Stimulated activated CD4-positive, alpha-beta T cell treated with anti-CD3 and anti-CD28 coated beads, Interleukin-4, amount 100 ng/mL, for 48 hours (primary cell): ENCODE results near the gene PRKG1.
"Not testable (repeated sequence)": the region's sequence is repeated elsewhere in the genome, so short reads cannot be mapped to it uniquely, and the experiment has no call there.

ENCODE experiments used
- DNase-seq, 2 donors: peaks; one replicate each; pipeline ENCODE4 v3.0.0-alpha.2; 2020; ENCODE audit warnings: low read depth in 2 of 2

Gene PRKG1

DNA sequence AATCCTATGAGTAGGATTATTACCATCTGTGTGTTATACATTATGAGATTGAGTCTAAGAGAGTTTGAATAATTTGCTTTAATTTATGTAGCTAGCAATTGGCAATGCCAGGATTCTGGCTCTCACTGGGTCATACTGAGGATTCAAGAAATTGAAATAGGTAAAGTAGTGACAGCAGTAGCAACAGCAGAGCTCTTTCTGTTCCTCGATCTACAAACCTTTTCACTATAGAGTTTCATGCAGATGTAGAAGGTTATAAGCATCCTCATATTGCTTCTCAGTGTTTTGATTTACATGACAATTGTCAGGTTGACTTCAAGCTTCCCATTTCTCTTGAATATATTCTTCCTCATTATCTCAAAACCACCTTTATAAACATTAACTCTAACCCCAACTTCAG is 919.2 kb downstream of the PRKG1 start:
- no peak for DNase-seq

DNA sequence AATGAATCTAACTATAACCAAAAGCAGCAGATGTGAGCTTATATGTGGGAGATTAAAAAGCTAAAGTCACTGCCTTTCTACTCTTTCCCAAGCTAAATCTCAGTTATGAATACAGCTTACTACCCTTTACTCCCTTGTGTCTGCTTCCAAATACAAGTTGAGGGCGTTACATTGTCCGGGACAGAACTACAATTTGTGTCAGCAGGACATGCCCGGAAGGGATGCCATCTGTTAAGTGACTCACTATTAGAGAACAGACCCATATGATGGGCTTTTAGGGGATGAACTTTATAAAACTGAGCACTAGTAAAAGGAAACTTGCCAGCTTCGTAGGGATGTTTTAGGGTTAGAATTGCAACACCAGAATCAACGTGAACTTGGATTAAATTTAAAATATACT is 924.8 kb downstream of the PRKG1 start:
- DNase-seq = no peak

DNA sequence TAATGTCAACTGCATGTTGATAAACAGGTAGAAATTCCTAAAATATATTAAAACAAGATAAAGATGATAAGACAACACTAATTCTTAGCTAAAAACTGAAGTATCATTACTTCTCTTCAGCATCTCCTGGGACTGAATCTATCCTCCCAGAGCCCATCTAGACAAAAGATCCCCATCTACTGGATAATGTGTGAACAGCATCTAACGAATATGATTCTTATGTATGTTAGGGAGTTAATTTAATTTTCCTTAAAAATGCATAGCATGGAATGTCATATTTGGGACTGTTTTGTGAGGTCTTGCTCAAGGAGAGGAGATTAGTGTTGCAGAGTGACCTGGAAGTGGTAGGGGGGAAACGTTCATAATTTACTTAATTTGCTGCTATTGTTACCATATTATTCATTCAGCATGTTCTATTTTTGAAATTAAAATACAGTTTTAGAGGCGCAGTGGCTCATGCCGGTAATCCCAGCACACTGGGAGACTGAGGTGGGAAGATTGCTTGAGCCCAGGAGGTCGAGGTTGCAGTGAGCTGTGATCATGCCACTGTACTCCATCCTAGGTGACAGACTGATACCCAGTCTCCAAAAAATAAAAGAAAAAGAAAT is 930.2 kb downstream of the PRKG1 start:
- no peak for DNase-seq

DNA sequence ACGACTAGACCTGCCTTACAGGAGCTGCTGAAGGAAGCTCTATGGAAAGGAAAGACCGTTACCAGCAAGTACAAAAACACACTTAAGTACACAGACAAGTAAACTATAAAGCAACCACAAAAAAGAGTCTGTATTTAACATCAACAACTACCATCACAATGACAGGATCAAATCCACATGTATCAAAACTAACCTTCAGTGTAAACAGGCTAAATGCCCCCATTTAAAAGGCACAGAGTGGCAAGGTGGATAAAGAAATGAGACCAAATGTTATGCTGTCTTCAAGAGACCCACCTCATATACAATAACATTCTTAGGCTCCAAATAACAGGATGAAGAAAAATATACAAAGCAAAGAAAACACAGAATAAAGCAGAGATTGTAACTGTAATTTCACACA is 932.8 kb downstream of the PRKG1 start:
- DNase-seq = no peak

DNA sequence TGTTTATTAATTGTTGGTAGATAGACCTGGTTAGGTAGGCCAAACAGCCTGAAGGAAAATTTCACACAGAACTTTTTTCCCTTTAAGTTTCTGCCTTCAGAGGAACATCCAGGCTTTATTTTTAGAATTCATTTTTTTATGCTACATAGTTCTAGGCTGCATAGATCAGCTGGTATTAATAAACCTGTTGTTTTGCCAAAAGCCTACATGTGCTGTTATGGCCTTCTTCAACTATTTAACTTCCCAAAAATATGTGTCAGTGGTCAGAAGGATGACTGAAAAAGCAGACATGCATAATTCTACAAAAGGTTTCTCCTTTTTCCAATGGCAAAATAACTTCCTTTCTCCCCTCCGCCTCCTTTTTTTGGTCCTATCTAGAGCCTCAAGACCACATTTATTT is 936.8 kb downstream of the PRKG1 start:
- DNase-seq = no peak

DNA sequence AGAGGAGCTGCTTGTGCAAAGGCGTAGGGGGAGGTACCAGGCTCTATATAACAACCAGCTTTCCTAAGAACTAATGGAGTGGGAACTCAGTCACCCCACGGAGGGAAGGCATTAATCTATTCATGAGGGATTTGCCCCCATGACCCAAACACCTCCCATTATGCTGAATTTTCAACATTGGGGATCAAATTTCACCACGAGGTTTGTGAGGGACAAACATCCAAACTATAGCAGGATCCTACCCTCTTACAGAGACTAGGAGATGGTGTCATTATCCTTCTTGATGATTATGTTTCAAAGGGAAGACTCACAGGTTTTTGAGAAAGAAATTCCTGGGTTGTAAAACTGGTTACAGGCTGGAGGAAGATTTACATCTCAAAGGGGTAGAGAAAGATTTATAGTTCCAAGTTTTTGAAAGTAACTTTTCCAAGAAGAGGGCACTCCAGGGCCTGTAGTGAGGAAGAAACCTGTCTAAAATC is 944.8 kb downstream of the PRKG1 start:
- no peak for DNase-seq

DNA sequence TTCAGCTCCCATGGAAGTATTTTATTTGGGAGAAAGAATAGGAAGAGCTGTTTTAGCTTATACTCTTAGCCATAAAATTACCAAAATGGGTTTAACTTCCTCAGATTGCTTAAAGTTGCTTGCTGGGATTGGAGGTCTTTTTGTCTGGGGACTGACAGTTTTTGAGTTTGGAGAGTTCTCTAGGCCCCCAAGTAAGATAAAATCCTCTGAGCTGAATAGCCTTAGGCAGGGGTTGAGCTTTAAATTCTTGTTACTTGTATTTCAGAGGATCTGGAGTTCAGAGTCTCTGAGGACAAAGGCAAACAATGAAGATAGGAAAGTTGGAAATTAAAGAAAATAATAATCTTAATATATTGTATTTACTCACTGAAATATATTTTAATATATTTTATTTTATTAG is 945.4 kb downstream of the PRKG1 start:
- DNase-seq = no peak

DNA sequence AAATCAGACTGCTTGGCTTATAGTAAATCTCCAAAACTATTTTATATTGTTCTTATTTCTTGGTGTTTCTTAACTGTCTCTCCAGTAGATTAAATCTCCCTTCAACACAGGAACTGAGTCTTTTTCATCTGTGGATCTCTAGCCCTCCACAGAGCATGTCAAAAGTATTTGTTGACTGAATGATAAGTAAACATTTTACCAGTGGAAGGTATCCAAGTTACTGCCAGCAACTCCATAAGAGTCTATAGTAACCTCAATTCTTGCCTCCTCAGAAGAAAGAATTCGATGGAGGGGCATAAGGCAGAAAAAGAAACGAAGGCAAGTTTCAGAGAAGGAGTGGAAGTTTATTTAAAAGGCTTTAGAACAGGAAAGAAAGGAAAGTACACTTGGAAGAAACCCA is 945.9 kb downstream of the PRKG1 start:
- DNase-seq = no peak

DNA sequence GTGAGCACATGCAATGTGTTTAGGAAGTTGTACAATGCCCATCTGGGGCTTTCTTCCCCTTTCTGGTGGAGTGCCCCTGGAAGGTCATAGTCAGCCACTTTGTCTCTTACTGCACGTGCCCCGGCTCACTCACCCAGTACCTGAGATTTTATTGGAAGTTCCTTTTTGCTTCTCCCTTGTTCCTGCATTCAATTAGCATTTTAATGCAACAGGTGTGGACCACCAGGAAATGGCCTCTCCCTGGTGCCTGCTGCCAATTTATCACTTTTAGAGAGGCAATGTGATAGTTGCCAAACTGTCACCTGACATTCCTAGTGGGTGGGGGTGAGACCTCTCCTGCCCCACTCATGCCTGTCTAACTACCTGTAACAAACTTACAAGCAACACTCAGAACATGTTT is 946.4 kb downstream of the PRKG1 start:
- no peak for DNase-seq

DNA sequence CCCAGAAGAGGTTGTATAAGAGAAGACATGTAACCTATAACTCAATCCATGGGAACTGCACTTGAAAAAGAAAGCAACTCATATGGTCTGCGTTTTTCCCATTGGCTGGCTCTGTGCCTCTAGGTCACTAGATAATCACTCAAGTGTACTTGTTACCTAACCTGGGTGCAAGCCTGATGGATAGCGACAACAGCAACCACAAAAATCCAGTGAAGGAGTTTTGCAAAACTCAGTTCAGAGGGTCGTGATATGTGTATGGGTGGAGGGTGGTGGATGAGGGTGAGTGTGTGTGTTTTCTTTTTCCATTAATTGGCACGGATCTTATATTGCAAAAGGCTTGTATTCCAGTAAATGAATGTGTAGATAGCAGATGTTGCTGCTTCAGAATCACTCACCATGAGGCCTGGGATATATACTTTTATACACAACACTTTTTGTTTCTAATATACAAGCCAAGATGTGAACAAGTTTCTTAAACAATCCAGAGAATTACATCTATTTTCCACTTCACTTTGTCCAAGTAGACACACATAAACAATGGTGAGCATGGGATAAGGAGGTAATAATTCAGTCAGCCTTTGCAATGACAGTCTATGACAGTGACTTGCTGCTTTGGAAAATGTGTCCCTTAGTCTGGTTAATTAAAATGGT is 952.9 kb downstream of the PRKG1 start:
- DNase-seq = no peak

DNA sequence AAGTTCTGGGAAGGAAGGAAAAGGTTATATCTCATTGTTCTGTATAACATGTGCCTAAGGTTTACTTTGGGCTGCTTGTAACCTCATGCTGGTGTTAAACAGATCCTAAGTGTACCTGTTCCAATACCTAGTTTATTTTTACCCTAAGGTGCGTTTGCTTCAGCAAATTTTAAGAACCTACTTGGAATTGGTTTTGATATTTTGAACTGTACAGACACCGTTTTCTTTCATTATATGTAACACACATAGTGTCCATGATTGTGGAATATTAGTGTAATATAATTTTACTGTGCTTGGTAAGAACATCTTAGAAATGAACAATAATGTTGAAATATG is 954.2 kb downstream of the PRKG1 start:
- DNase-seq = no peak

DNA sequence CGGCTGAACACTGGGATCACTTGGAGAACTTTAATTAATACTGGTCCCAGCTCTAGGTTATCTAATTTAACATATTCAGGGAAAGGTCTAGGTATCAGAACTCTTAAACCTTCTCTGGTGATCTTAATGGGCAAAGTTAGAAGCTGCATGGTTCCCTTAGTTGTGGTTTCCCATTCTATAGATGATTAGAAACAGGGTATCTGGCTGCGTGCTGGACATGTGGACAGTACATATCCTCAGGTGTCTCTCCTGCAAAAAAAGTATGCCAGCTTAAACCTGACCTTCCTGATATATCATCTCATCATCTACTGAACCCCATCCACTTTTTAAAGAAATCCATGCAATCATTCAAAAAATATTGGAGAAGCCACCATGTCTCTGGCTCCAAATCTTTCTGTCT is 955.3 kb downstream of the PRKG1 start:
- DNase-seq = no peak

DNA sequence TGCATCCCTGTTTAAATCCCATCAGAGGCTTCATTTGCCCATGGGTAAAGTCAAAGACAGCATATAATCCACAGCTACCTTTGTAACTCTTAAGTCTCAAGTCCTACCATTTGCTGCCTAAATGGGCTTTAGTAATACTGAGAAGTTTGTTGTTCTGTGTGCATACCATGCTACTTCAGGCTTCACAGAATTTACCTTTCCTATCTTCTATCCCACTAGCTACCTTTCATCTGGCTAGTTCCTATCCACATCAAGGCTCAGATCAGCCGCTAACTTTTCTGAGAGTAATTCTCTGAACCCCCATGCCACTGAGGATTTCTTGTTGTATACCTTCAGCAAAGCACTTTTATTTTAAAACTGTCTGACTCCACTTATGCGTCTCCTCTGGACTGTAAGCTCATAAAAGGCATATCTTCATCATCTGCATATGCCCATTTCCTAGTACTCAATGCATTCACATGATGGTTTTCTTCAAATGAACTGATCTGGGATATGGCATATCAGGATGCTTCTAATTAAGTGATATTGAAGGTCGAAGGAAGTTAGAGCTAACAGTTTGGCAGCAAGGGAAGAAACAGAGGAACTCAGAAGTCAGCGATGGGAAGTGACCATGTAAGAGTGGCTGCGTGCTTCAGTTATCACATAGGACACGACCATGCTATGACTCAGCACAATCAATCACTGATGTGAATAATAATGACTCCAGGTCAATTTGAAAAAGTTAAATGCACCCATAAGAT is 955.9 kb downstream of the PRKG1 start:
- no peak for DNase-seq

DNA sequence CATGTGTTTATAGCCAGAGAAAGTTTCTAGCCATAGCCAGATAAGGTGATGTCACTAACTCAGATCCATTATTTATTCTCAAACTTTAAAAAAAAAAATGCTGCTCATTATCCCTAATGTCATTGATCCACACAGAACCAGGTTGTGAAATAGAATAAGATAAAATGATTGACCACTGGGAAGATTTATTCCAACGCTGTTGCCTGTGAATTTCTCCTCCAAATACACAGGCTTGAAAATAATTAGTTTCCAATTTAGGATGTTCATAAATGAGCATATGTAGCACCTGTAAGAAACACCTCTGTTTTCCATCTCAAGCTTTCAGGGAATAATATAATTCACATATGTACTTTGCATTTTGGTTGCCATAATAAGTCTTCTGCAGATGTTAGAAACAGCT is 956.7 kb downstream of the PRKG1 start:
- DNase-seq = no peak

DNA sequence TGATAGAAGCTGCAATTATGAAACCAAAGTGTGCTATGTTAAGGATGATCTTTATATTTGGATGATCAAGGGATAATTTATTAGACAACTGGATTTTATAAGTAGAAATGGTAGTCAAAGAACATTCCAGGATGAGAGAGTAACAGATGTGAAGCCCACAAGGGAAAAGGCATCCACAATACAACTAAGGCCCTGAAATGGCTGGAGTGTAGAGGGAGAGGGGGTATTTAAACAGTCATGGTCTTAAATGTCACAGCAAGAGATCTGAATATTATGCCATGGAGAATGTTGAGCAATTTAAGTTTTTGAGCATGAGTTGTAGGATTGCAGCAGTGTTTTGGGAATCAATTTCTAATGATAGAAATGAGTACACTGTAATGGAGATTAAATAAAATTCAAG is 957.5 kb downstream of the PRKG1 start:
- DNase-seq = no peak

DNA sequence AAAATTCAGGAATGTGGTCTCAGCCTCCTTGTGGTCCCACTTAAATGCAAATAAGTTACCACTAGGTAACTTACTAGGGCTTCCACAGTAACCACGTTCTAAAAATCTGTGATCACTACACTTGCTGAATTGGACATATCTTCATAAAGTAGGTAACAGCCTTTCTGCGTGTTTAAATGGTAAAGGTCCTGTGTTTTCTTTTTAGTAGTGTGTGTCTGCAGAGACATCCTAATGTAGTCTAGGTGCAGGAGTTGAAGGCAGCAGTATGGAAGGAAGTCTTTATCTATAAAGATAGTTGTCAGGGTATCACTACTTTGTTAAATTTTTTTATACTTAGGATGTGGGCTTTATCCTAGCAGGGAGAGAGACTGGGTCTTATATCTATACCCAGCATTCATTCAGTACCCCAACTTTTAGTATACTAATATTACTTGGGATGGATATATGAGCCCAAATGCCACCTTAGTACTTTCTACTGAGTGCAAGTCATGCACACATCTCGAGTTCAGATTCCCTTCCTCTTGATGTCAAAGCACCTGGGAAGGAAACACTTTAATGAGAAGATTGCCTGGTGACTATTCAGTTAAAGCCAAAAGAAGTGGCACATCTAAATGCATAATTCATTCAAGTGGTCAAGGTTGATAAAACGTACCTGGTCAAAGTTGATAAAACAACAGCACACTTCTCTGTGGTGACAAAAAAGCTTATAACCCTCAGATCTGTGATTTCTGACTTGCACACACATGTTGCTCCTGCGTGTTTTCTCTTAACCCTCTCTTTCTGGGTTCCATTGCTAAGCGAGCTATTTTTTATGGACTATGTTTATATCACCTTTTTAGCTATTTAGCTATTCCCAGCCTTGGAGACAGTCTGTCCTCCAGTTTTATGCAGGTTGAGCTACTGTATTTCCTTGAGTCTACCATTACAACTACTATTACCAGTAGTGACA is 958.7 kb downstream of the PRKG1 start:
- DNase-seq = no peak

DNA sequence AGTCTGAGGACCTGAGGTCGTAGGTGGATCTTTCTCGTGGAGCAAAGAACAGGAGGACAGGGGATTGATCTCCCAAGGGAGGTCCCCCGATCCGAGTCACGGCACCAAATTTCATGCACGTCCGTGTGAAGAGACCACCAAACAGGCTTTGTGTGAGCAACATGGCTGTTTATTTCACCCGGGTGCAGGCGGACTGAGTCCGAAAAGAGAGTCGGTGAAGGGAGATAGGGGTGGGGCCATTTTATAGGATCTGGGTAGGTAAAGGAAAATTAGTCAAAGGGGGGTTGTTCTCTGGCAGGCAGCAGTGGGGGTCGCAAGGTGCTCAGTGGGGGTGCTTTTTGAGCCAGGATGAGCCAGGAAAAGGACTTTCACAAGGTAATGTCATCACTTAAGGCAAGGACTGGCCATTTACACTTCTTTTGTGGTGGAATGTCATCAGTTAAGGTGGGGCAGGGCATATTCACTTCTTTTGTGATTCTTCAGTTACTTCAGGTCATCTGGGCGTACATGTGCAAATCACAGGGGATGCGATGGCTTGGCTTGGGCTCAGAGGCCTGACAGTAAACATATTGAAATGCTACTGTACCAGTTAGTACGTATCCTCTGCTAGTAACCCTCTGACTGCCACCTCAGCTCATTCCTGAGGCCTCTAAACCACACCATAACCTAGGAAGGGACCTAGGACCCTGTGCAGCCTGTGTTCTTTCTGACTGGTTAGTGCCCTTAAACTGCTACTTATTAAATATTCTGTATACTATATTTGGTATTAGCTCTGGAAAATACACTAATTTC is 964.9 kb downstream of the PRKG1 start:
- DNase-seq = not testable (repeated sequence)

DNA sequence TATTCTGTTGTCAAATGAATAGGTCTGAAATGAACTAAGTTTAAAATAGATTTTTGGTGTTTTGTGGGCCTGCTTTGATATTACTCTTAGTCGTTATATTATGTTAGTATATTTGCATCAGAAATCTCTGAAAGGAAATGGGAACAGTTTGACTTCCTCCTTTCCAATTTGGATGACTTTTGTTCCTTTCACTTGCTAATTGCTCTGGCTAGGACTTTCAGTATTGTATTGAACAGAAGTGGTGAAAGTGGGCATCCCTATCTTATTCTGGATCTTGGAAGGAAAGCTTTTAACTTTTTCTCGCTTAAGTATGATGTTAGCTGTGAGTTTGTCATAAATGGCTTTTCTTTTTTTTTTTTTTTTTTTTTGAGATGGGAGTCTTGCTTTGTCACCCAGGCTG is 966.2 kb downstream of the PRKG1 start:
- DNase-seq = no peak

DNA sequence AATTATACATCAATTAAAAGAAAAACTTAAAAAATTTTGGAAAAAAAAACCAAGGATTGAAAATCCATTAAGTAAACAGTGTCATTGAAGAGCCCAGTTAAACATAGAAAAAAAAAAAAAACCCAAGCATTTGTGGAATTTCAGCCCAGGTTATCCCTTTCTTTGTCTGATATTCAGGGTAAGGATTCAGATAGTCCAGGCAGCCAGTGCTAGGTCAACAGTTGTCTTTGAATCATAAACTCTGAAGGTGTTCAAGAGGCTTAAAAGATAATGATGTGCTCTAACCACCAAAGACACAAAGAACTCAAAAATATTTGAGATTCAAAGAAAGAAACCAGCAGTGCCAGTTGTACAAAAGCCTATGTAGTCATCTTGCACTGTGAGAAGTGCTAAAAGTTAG is 969.5 kb downstream of the PRKG1 start:
- DNase-seq = no peak

DNA sequence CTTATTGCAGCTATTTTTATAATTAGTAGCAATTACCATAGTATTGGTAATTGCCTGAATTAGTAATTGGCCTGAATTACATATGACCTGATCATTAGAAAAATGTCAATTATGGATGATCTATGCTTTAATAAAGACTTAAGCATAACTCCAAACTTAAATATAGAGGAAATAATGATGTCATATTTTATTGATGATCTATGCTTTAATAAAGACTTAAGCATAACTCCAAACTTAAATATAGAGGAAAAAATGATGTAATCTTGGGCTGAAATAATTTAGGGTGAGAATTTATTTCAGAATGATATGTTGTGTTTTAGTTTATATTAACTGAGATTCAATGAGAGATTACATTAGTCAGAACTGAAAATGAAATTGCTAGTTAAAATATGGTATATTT is 973.8 kb downstream of the PRKG1 start:
- no peak for DNase-seq

DNA sequence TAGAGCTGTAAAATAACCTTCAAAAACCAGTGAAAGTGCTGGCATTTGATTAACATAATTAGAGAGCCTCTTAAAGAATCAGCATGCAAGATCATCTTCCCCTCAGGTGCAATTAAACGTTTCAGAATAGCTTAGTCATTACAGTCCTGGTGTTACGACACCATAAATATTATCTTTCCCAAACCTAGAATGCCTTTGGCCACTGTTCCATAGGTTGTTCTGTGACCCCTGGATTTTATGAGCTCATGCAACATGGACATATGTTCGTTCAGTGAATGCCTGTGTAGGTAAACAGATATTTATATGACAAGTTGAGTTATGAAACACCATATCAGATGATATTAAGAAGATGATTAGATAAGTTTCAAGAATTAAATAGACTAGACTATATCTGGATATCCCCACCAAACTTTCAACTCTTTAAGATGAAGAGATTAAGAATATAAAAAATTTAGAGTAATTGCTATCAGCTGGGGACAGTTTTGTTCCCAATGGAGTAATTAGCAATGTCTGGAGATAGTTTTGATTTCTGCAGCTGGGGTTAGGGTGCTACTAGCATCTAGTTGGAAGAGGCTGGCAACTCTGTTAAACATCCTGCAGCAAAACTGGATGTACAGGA is 976.3 kb downstream of the PRKG1 start:
- no peak for DNase-seq
